Fibroblast of peridontal ligament (primary cell): ENCODE results near the gene ATP8B4.

Experiments used
- DNase-seq: peaks from one replicate; pipeline ENCODE4 v3.0.0-alpha.2; 2010; ENCODE audit errors: extremely low read depth

The ATP8B4 gene

DNA sequence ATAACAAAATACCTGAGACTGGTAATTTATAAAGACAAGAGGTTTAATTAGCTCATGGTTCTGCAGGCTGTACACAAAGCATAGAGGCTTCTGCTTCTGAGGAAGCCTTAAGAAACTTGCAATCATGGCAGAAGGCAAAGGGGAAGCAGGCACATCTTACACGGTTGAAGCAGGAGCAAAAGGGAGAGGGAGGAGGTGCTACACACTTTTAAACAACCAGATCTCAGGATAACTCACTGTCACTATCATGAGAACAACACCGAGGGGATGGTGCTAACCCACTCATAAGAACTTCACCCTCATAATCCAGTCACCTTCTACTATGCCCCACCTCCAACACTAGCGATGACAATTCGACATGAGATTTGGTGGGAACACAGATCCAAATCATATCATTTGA is 54.4 kb downstream of the ATP8B4 start:
- no peak for DNase-seq

GRCh38 chr15:50063226-50063625 is 55.8 kb downstream of the ATP8B4 start:
- no peak for DNase-seq

DNA sequence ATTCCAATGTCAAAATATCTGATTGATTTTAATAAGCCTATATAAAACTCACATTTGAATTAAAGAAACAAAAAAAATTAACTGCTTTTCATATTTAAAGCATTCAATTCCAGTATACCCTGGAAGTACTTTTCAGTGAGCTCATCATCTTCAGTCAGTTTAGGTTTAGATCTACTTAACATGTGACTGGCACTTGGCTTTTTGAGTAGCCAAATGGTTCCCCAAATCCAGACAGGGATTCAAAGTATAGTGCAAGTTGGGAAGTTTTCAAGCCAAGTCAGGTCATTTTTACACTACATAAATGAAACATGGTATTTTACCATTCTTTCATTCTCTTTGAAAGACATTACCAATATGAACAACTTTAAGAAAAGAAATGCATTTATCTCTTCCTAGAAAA is 57.5 kb downstream of the ATP8B4 start:
- no peak for DNase-seq

- peak; percentile 62 for DNase-seq
Measured at GRCh38 chr15:50059883-50060282, 59.1 kb downstream of the ATP8B4 start.

- DNase-seq, result no peak
Measured at GRCh38 chr15:50059203-50059772, 59.7 kb downstream of the ATP8B4 start.

- DNase-seq, result peak; percentile 84
Measured at GRCh38 chr15:50057905-50058639, 61.0 kb downstream of the ATP8B4 start.

DNA sequence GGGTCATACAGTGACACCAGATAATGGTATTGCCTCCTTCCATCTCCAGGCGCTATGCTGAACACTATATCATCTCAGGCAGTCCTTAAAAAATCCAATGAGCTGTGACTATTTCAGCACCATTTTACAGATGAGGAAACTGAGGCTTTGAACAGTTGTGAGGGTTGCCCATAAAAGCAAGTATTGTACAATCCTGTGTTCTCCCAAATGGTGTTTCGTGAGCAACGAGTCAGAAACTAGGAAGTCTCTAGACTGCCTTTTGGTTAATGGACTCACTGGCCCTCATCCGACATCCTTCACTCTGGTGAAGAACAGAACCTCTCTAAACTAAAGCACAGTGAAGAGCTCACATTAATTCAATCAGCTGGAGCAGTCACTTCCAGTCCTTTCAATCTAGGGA is 61.8 kb downstream of the ATP8B4 start:
- DNase-seq, result no peak

- no peak for DNase-seq
Measured at GRCh38 chr15:50055750-50056157, 63.3 kb downstream of the ATP8B4 start.

GRCh38 chr15:50055332-50055731 is 63.7 kb downstream of the ATP8B4 start:
- peak; percentile 100 for DNase-seq

DNA sequence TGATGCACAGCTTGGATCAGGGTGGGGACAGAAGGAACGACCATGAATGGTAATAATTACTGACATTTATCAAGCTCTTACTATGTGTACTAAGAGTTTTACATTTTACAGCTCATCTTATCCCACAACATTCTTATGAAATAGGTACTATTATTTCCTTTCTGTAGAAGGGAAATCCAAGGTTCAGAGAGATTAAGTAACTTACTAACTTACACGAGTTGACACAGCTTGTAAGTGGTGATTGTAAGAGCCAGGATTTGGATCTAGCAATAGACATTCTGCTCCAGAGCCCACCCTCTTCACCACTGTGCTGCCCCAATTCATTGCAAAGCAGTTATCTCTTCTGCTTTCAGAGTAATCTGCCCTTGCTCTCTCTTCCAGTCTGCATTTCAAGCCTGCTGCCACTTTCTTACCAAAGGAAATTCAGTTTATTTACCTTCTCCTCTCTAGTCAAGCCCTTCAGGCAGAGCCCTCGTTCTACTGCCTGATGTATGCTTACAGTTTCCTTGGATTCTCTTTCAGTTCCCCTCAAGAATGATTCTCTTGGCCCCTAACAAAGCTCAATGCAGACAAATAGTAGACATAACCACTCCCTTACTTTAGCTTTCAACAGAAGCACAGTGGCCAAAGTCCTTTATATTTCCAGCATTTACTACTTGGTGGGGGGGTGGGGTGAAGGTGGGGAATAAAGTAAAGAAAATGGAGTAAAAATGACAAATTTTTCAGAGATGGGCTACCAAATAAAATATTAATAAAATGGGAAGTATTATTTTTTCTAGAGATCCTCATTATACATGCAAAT is 65.8 kb downstream of the ATP8B4 start:
- peak; percentile 41 for DNase-seq

- peak; percentile 98 for DNase-seq
Measured at GRCh38 chr15:50051811-50052419, 67.1 kb downstream of the ATP8B4 start.

DNA sequence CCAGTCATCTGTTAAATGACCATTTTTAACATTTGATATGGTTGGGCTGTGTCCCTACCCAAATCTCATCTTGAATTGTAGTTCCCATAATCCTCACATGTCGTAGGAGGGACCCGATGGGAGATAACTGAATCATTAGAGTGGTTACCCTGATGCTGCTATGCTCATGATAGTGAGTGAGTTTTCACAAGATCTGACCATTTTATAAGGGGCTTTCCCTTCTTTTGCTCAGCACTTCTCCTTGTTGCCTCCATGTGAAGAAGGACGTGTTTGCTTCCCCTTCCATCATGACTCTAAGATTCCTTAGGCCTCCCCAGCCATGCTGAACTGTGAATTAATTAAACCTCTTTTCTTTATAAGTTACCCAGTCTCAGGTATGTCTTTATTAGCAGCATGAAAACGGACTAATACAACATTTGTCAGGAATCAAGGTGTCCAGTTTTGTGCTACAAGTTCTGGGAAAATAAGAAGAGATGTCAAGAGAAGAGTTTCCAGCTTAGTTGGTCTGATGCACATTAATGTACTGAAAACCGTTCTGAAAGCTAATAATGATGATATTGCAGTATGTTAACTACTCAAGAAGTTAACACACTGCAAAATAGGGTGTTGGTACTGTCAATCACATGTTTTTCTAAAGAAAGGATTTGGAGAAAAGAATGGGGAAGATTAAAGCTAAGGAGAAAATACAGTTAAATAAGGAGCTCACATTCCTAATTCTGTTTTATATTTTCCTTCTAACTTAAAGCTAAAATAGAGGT is 67.9 kb downstream of the ATP8B4 start:
- no peak for DNase-seq

- peak; percentile 83 for DNase-seq
Measured at GRCh38 chr15:50049871-50050270, 69.2 kb downstream of the ATP8B4 start.

- no peak for DNase-seq
Measured at GRCh38 chr15:50046867-50047266, 72.2 kb downstream of the ATP8B4 start.

- no peak for DNase-seq
Measured at GRCh38 chr15:50046159-50046558, 72.9 kb downstream of the ATP8B4 start.

GRCh38 chr15:50044904-50045303 is 74.1 kb downstream of the ATP8B4 start:
- DNase-seq, result no peak

DNA sequence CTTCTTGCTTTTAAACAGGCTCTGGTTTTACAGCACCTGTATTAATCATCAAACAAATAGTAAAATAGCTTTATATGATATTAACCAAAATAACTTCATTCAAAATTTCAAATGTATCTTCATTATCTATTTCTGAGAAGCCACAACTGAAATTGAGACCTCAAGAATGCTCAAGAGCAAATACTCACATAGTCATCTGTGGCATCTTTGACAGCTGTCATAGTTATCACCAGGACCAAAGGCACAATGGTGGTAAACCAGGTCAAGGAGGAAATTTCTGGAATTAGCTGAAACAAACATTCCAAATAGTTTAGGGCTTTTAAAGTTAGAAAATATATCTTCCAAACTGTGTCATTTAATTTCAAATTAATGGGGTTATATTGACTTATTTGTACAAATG is 74.6 kb downstream of the ATP8B4 start:
- no peak for DNase-seq

- DNase-seq, result no peak
Measured at GRCh38 chr15:50042775-50043174, 76.3 kb downstream of the ATP8B4 start.

DNA sequence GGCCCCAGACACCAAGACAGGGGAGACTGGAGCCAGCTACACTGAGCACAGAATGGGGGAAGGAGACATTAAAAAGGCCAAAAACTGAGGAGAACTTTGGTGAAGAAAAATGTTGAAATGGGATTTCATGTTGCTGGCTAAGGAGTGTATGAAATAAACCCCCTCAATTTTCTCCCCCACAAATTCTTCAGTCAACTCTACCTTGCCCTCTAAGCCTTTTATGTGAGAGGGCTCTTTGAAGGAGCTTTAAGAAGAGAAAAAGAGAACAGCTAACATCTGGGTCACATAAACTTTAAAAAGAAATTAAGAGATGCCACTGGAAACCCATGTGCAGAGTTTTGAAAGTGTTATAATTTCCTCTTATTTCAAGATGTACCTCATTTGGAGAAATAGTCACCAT is 88.6 kb downstream of the ATP8B4 start:
- DNase-seq, result no peak

GRCh38 chr15:50028326-50028725 is 90.7 kb downstream of the ATP8B4 start:
- no peak for DNase-seq

DNA sequence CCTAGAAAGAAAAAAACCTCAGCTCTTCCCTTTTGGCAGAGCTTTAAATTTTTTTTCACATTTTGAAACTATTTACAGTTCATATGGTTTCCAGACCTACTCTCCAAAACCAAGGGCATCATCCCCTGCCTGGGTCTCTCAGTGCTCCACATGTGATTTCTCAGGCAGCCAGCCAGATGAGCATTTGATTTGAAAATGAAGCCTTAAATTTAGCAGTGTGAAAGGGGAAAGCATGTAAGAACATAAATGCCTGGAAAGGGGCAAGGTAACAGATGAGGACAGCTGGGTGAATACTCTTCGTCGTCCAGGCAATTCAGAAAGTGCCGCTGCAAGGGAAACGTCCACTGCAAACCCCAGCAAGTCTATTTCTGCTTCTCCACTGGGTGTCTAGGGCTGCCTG is 94.8 kb downstream of the ATP8B4 start:
- peak; percentile 79 for DNase-seq

GRCh38 chr15:50018491-50018890 is 100.5 kb downstream of the ATP8B4 start:
- DNase-seq, result no peak
